Neuron (in vitro differentiated cells): ENCODE results near the gene ARID5B.
"Not testable (repeated sequence)": the region's sequence is repeated elsewhere in the genome, so short reads cannot be mapped to it uniquely, and the experiment has no call there.

Experiments
- H2AFZ ChIP-seq: one replicate; pipeline ENCODE4 v1.6.1; 2013; ENCODE audit warnings: low read depth, mild to moderate bottlenecking, inconsistent platforms, low read length, moderate library complexity
- H3K27me3 ChIP-seq: one replicate; pipeline ENCODE4 v1.6.1; 2013; ENCODE audit warnings: low read length; ENCODE audit not compliant: insufficient read depth
- H3K36me3 ChIP-seq: one replicate; pipeline ENCODE4 v1.6.1; 2013; ENCODE audit warnings: low read length; ENCODE audit not compliant: insufficient read depth
- H3K4me1 ChIP-seq: one replicate; pipeline ENCODE4 v1.6.1; 2013; ENCODE audit warnings: low read length; ENCODE audit not compliant: insufficient read depth
- H3K4me3 ChIP-seq: 2 replicates; pipeline ENCODE4 v1.5.1; 2013; ENCODE audit warnings: mild to moderate bottlenecking, low read length, moderate library complexity
- H3K9me3 ChIP-seq: one replicate; pipeline ENCODE4 v1.6.1; 2013; ENCODE audit warnings: low read length

The ARID5B gene

GRCh38 chr10:61900829-61901792 lies at the start of gene ARID5B:
Gene ARID5B (plus strand): TSS chr10:61901699. CDS start chr10:61901710, 11 bp downstream.
- H3K9me3 ChIP-seq, result no peaks in the 10 kb centered on the region
- H3K4me3 ChIP-seq, result peak within 1 kb of the TSS; percentile 73
- no peaks in the 10 kb centered on the region for H3K36me3 ChIP-seq
- H3K4me1 ChIP-seq, result peaks cover 36% of the 10 kb centered on the region
- peak within 1 kb of the TSS; percentile 100 for H2AFZ ChIP-seq
- no peaks in the 10 kb centered on the region for H3K27me3 ChIP-seq

GRCh38 chr10:61852261-61852660 lies 49.2 kb upstream of the ARID5B start:
- Histone ChIP-seq H2AFZ (no peak overlapping the region), H3K4me3 (no peak overlapping the region), H3K36me3 (no peaks in the 10 kb centered on the region), H3K4me1 (no peaks in the 10 kb centered on the region), H3K9me3 (no peaks in the 10 kb centered on the region), H3K27me3 (no peaks in the 10 kb centered on the region)

GRCh38 chr10:61855771-61856170 lies 45.7 kb upstream of the ARID5B start:
- Histone ChIP-seq H3K27me3 (no peaks in the 10 kb centered on the region), H3K4me1 (no peaks in the 10 kb centered on the region), H3K9me3 (no peaks in the 10 kb centered on the region), H2AFZ (no peak overlapping the region), H3K4me3 (no peak overlapping the region), H3K36me3 (no peaks in the 10 kb centered on the region)

- Histone ChIP-seq H3K4me3 (no peak overlapping the region), H2AFZ (no peak overlapping the region), H3K27me3 (no peaks in the 10 kb centered on the region), H3K4me1 (no peaks in the 10 kb centered on the region), H3K36me3 (no peaks in the 10 kb centered on the region), H3K9me3 (no peaks in the 10 kb centered on the region)
Measured at GRCh38 chr10:61857746-61858145, 43.8 kb upstream of the ARID5B start.

- no peak overlapping the region for H3K4me3 ChIP-seq
- no peaks in the 10 kb centered on the region for H3K36me3 ChIP-seq
- H2AFZ ChIP-seq, result no peak overlapping the region
- no peaks in the 10 kb centered on the region for H3K27me3 ChIP-seq
- no peaks in the 10 kb centered on the region for H3K4me1 ChIP-seq
- H3K9me3 ChIP-seq, result no peaks in the 10 kb centered on the region
Measured at GRCh38 chr10:61859786-61860185, 41.7 kb upstream of the ARID5B start.

- Histone ChIP-seq H3K36me3 (no peaks in the 10 kb centered on the region), H3K9me3 (no peaks in the 10 kb centered on the region), H3K27me3 (no peaks in the 10 kb centered on the region), H2AFZ (no peak overlapping the region), H3K4me1 (no peaks in the 10 kb centered on the region), H3K4me3 (no peak overlapping the region)
Measured at GRCh38 chr10:61860964-61861758, 40.3 kb upstream of the ARID5B start.

- Histone ChIP-seq H3K4me3 (no peak overlapping the region), H2AFZ (no peak overlapping the region), H3K36me3 (no peaks in the 10 kb centered on the region), H3K9me3 (no peaks in the 10 kb centered on the region), H3K27me3 (no peaks in the 10 kb centered on the region), H3K4me1 (no peaks in the 10 kb centered on the region)
Measured at GRCh38 chr10:61863981-61864380, 37.5 kb upstream of the ARID5B start.

- H3K9me3 ChIP-seq, result no peaks in the 10 kb centered on the region
Measured at GRCh38 chr10:61866700-61867368, 34.7 kb upstream of the ARID5B start.

GRCh38 chr10:61867374-61867773 lies 34.1 kb upstream of the ARID5B start:
- H2AFZ ChIP-seq, H3K4me1 ChIP-seq, H3K27me3 ChIP-seq, H3K36me3 ChIP-seq, H3K4me3 ChIP-seq, H3K9me3 ChIP-seq: not testable (repeated sequence)

More at GRCh38 chr10:61866700-61867368, 34.7 kb upstream of the ARID5B start:
- no peaks in the 10 kb centered on the region for H3K27me3 ChIP-seq
- no peaks in the 10 kb centered on the region for H3K4me1 ChIP-seq
- no peak overlapping the region for H3K4me3 ChIP-seq
- no peak overlapping the region for H2AFZ ChIP-seq
- no peaks in the 10 kb centered on the region for H3K36me3 ChIP-seq

- not testable (repeated sequence) for H3K9me3 ChIP-seq, H3K36me3 ChIP-seq, H2AFZ ChIP-seq, H3K4me1 ChIP-seq, H3K27me3 ChIP-seq, H3K4me3 ChIP-seq
Measured at GRCh38 chr10:61867817-61868216, 33.7 kb upstream of the ARID5B start.

- Histone ChIP-seq H3K36me3 (no peaks in the 10 kb centered on the region), H3K27me3 (no peaks in the 10 kb centered on the region), H3K4me3 (no peak overlapping the region)
Measured at GRCh38 chr10:61869041-61869675, 32.3 kb upstream of the ARID5B start.

GRCh38 chr10:61869774-61870525 lies 31.5 kb upstream of the ARID5B start:
- Histone ChIP-seq H3K4me1 (no peaks in the 10 kb centered on the region), H3K9me3 (peaks cover 1% of the 10 kb centered on the region), H3K27me3 (peaks cover under 1% of the 10 kb centered on the region), H3K4me3 (no peak overlapping the region), H3K36me3 (no peaks in the 10 kb centered on the region), H2AFZ (no peak overlapping the region)

More at GRCh38 chr10:61869041-61869675, 32.3 kb upstream of the ARID5B start:
- Histone ChIP-seq H3K4me1 (no peaks in the 10 kb centered on the region), H2AFZ (no peak overlapping the region), H3K9me3 (no peaks in the 10 kb centered on the region)
